ENCODE results near the gene C1QBP.

The C1QBP gene

GRCh38 chr17:5405400-5405799 is 33.6 kb downstream of the C1QBP start:
- TF ChIP-seq YY1 (IDR thresholded peaks at IDR 0.05; ENCODE audit: insufficient read depth, insufficient read length) = no peak
- TF ChIP-seq SUZ12 (IDR thresholded peaks at IDR 0.05; ENCODE audit: extremely low read depth, insufficient read depth, insufficient read length) = no peak
- Histone ChIP-seq H3K27me3 (ENCODE audit: insufficient read depth, insufficient read length) (no peaks in the 10 kb centered on the region), H3K4me1 (ENCODE audit: insufficient read depth, insufficient read length) (no peaks in the 10 kb centered on the region), H3K36me3 (ENCODE audit: insufficient read depth, insufficient read length, low read length) (peaks cover 83% of the 10 kb centered on the region), H3K9me3 (ENCODE audit: insufficient read depth, low read length) (no peaks in the 10 kb centered on the region), H3K9ac (ENCODE audit: insufficient read length, low read depth) (no peak overlapping the region), H3K4me3 (ENCODE audit: insufficient read length, low read depth) (no peak overlapping the region)
- DNase-seq (ENCODE audit: low read depth, low spot score) = no peak

- no peak for DNase-seq (ENCODE audit: low read depth, low spot score)
- H3K4me1 ChIP-seq (ENCODE audit: insufficient read depth, insufficient read length) = no peaks in the 10 kb centered on the region
- TF ChIP-seq YY1 (IDR thresholded peaks at IDR 0.05; ENCODE audit: insufficient read depth, insufficient read length) = no peak
- no peak for TF ChIP-seq SUZ12 (IDR thresholded peaks at IDR 0.05; ENCODE audit: extremely low read depth, insufficient read depth, insufficient read length)
- no peak for TF ChIP-seq ZNF274 (IDR thresholded peaks at IDR 0.05; ENCODE audit: low read depth, low read length)
- no peaks in the 10 kb centered on the region for H3K9me3 ChIP-seq (ENCODE audit: insufficient read depth, low read length)
- H3K27me3 ChIP-seq (ENCODE audit: insufficient read depth, insufficient read length) = no peaks in the 10 kb centered on the region
- H3K36me3 ChIP-seq (ENCODE audit: insufficient read depth, insufficient read length, low read length) = peaks cover 70% of the 10 kb centered on the region
- no peak overlapping the region for H3K4me3 ChIP-seq (ENCODE audit: insufficient read length, low read depth)
- no peak overlapping the region for H3K9ac ChIP-seq (ENCODE audit: insufficient read length, low read depth)
These were observed 39.2 kb downstream of the C1QBP start for GRCh38 chr17:5399767-5400166.

GRCh38 chr17:5396612-5397011 is 42.3 kb downstream of the C1QBP start:
- Histone ChIP-seq H3K27me3 (ENCODE audit: insufficient read depth, insufficient read length) (no peaks in the 10 kb centered on the region), H3K36me3 (ENCODE audit: insufficient read depth, insufficient read length, low read length) (peaks cover 80% of the 10 kb centered on the region), H3K4me1 (ENCODE audit: insufficient read depth, insufficient read length) (no peaks in the 10 kb centered on the region), H3K4me3 (ENCODE audit: insufficient read length, low read depth) (no peak overlapping the region), H3K9ac (ENCODE audit: insufficient read length, low read depth) (no peak overlapping the region), H3K9me3 (ENCODE audit: insufficient read depth, low read length) (no peaks in the 10 kb centered on the region)
- DNase-seq (ENCODE audit: low read depth, low spot score) = no peak
- TF ChIP-seq YY1 (IDR thresholded peaks at IDR 0.05; ENCODE audit: insufficient read depth, insufficient read length) = no peak
- no peak for TF ChIP-seq SUZ12 (IDR thresholded peaks at IDR 0.05; ENCODE audit: extremely low read depth, insufficient read depth, insufficient read length)
- TF ChIP-seq ZNF274 (IDR thresholded peaks at IDR 0.05; ENCODE audit: low read depth, low read length) = no peak

- no peak for TF ChIP-seq ZNF274 (IDR thresholded peaks at IDR 0.05; ENCODE audit: low read depth, low read length)
- TF ChIP-seq SUZ12 (IDR thresholded peaks at IDR 0.05; ENCODE audit: extremely low read depth, insufficient read depth, insufficient read length) = no peak
- no peak for TF ChIP-seq YY1 (IDR thresholded peaks at IDR 0.05; ENCODE audit: insufficient read depth, insufficient read length)
- Histone ChIP-seq H3K27me3 (ENCODE audit: insufficient read depth, insufficient read length) (no peaks in the 10 kb centered on the region), H3K9me3 (ENCODE audit: insufficient read depth, low read length) (no peaks in the 10 kb centered on the region), H3K4me1 (ENCODE audit: insufficient read depth, insufficient read length) (no peaks in the 10 kb centered on the region), H3K4me3 (ENCODE audit: insufficient read length, low read depth) (no peak overlapping the region), H3K36me3 (ENCODE audit: insufficient read depth, insufficient read length, low read length) (peaks cover 83% of the 10 kb centered on the region), H3K9ac (ENCODE audit: insufficient read length, low read depth) (no peak overlapping the region)
- DNase-seq (ENCODE audit: low read depth, low spot score) = no peak
These were observed 47.3 kb downstream of the C1QBP start for GRCh38 chr17:5391678-5392077.
